ENCODE results near the gene SHROOM3.

Gene SHROOM3

DNA sequence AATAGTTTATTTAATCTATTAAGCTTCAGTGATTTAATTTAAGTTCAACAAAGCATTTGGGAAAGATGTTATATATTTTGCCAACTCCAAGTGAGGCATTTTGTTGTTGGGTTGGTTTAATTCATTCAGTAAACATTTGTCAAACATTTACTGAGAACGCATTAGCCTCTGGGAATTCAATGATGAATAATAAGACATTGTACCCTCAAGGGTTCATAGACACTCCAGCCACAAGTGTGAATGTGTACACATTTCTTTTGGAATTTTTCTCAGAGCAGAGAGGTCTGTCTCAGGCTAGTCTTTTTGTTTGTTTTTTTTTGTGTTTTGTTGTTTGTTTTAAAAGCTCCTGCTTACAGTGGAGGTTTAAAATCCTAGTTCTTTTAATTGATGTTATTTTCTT lies 259.0 kb downstream of the SHROOM3 start:
- TF ChIP-seq, protein P1, sequence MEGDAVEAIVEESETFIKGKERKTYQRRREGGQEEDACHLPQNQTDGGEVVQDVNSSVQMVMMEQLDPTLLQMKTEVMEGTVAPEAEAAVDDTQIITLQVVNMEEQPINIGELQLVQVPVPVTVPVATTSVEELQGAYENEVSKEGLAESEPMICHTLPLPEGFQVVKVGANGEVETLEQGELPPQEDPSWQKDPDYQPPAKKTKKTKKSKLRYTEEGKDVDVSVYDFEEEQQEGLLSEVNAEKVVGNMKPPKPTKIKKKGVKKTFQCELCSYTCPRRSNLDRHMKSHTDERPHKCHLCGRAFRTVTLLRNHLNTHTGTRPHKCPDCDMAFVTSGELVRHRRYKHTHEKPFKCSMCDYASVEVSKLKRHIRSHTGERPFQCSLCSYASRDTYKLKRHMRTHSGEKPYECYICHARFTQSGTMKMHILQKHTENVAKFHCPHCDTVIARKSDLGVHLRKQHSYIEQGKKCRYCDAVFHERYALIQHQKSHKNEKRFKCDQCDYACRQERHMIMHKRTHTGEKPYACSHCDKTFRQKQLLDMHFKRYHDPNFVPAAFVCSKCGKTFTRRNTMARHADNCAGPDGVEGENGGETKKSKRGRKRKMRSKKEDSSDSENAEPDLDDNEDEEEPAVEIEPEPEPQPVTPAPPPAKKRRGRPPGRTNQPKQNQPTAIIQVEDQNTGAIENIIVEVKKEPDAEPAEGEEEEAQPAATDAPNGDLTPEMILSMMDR (conservative IDR thresholded peaks at IDR 0.05; ENCODE audit: control insufficient read depth, insufficient read depth, low read depth, low read length), result no peak

DNA sequence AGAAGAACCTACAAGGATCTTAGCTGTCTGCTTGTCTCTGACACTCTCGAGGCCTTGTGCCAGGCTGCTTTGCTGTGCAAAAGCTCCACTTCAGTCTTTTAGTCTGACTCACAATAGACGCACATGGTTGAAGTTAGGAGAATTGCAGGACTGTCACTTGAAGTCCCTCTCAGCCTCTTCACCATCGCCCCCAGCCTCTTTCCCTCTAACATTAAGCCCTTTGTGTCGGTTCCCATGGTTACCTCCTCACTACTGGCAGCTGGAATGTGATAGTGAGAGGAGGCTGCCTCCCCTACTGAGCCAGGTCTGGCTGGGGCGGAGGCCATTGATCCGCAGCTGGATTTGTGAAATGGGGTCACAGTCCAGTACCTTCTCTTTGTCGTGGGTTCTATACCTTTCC lies 261.1 kb downstream of the SHROOM3 start:
- H3K4me3 ChIP-seq (ENCODE audit: control insufficient read depth, low read depth, low read length), result no peak overlapping the region
- TF ChIP-seq, protein P1 (conservative IDR thresholded peaks at IDR 0.05; ENCODE audit: control insufficient read depth, insufficient read depth, low read depth, low read length), result no peak
- no peak for DNase-seq (ENCODE audit: low read depth)

More for the DNA sequence above, 259.0 kb downstream of the SHROOM3 start:
- no peak for DNase-seq (ENCODE audit: low read depth)
- H3K4me3 ChIP-seq (ENCODE audit: control insufficient read depth, low read depth, low read length), result no peak overlapping the region

DNA sequence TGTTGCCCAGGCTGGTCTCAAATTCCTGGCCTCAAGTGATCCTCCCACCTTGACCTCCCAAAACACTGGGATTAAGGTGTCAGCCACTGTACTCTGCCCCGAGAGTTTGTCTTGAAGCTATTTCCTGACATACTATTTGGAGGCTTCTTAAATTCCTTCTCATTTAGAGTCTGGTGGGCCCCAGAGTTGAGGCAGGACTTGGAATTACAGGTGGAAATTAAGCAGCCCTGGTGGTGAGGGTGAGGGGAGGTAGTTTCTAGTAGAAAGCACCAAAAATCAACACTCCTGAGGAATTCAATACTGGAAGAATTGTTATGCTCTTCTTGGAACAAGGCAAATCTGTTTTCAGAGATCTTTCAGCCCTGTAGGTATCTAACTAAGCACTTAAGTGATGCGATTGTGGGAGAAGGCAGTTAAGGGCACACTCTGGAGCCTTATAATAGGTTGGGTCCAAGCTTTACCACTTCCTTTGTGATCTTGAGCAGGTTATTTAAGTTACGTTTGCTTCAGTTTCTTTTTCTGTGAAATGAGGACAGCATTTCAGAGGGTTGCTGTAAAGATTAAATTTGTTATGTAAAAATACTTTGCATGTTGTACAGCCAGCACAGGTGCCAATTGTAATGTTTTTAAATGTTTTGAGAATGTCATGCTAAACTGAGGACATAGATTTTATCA lies 262.2 kb downstream of the SHROOM3 start:
- TF ChIP-seq, protein P1 (conservative IDR thresholded peaks at IDR 0.05; ENCODE audit: control insufficient read depth, insufficient read depth, low read depth, low read length), result no peak
- H3K4me3 ChIP-seq (ENCODE audit: control insufficient read depth, low read depth, low read length), result no peak overlapping the region
- no peak for DNase-seq (ENCODE audit: low read depth)

DNA sequence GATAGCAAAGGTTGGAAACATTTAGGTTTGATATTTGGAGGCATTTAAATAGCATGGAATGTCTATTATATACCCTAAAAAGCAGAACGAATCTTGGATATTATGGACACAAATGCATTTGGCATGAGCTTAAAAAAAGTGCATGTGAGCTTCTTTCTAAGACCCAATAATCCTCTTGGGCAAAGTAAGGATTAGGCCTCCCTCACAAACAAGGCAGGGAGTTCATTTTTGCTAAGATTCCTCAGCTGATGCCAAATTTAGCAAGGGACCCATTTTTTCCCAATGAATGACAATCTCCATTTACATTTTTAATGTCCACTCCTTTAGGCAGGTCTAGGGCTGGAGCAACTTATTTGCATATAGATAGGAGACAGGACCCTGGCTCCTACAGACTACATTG lies 263.1 kb downstream of the SHROOM3 start:
- H3K4me3 ChIP-seq (ENCODE audit: control insufficient read depth, low read depth, low read length), result no peak overlapping the region
- TF ChIP-seq, protein P1 (conservative IDR thresholded peaks at IDR 0.05; ENCODE audit: control insufficient read depth, insufficient read depth, low read depth, low read length), result no peak
- no peak for DNase-seq (ENCODE audit: low read depth)

DNA sequence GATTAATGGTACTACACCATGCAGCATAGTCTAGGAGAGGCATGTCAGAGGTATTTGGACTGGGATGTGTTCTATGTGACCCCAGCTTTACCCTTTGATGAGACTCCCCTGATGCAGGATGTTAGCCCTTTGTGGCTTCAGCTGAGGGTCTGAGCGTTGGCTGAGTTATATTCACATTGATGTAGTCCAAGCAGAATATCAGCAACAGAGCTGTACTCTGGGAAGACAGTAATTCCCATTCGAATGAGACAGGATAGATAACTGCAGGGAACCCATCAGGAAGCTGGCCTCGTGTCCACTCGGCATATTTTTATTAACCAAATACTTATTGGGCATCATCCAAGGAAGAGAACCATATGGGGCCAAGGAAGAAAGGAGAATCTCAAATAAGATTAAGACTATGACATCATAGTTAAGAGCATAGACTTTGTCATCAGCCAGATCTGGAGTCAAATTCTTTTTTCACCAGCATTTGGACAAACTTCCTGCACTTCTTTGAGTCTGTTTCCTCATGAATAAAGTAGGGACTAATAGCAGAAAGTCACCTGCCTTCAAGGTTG lies 264.8 kb downstream of the SHROOM3 start:
- no peak overlapping the region for H3K4me3 ChIP-seq (ENCODE audit: control insufficient read depth, low read depth, low read length)
- TF ChIP-seq, protein P1 (conservative IDR thresholded peaks at IDR 0.05; ENCODE audit: control insufficient read depth, insufficient read depth, low read depth, low read length), result no peak
- no peak for DNase-seq (ENCODE audit: low read depth)

DNA sequence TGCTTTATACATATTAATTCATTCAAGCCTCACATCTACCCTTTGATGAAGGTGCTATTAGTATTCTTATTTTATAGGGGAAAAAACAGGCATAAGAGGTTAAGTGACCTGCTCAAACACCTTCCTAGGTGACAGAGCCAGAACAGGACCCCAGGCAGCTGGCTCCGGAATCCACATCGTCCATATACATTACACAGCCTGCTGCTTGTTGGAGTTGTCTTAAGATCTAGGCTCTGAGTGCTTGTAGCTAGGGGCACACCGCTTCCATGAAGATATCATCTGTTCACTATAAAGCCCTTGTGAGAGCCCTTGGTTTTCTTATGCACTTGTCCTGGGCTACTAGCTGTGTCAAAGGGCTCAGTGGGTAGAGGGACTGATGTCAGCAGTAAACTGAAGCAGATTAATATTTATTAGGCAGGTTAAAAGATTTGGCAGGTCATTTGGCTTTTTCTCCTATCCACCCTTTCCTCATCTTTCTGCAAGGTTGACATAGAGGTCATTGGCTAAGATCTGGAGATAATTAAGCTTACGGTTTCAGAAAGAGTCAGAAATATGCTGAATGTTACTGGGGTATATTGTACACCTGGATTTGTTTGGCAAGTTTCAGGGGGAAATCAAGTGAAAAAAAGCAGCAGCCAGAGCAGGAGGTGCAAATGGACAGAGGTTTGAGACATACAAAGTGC lies 267.6 kb downstream of the SHROOM3 start:
- DNase-seq (ENCODE audit: low read depth), result no peak
- TF ChIP-seq, protein P1 (conservative IDR thresholded peaks at IDR 0.05; ENCODE audit: control insufficient read depth, insufficient read depth, low read depth, low read length), result no peak
- no peak overlapping the region for H3K4me3 ChIP-seq (ENCODE audit: control insufficient read depth, low read depth, low read length)

Data from fibroblast of mammary gland (primary cell).